Endothelial cell of umbilical vein (primary cell): Measurements from ENCODE around the gene ZFAND5. TPM values are rescaled to one million over a fixed set of nuclear protein-coding genes. Genes with fewer than 3 reads are reported as not detected.

Experiments
- BruUV-seq: library from RNA; stranded (reverse); fragments of 400-500 nt; replicated peaks from 2 replicates; lab custom pipeline; 2021; lab: Mats Ljungman, UMichigan
- CTCF ChIA-PET: fragments of 300-600, 350-600 bp; sonication (Branson Sonifier 250); formaldehyde crosslinking; loops from one replicate; lab custom pipeline; 2021; ENCODE audit warnings: antibody characterized with exemption, inconsistent platforms; lab: Charles Lee
- POLR2A ChIA-PET: fragments of 300-600, 350-600 bp; sonication (Branson Sonifier 250); formaldehyde crosslinking; loops from one replicate; lab custom pipeline; 2021; ENCODE audit warnings: antibody characterized with exemption, inconsistent platforms; lab: Charles Lee
- DNase-seq: peaks from one replicate; pipeline ENCODE4 v3.0.0-alpha.2; 2011; ENCODE audit warnings: low read depth, low spot score
- FAIRE-seq: peaks from 2 replicates; lab custom pipeline; 2011; peaks lifted over from hg19 to GRCh38; lab: Jason Lieb, UNC
- H2AFZ ChIP-seq: 2 replicates; pipeline ENCODE4 v1.6.0; 2012; ENCODE audit warnings: low read depth, low read length, control low read depth, inconsistent platforms
- H3K27ac ChIP-seq: 2 replicates; pipeline ENCODE4 v1.5.1; 2011; ENCODE audit warnings: low read depth, mild to moderate bottlenecking, control low read depth, low read length, moderate library complexity; ENCODE audit not compliant: insufficient read depth
- H3K27me3 ChIP-seq, 2 experiments: 2 replicates each; pipeline versions ENCODE4 v1.6.0 to v1.6.1; 2011; ENCODE audit warnings: low read length in 2 of 2, mixed read lengths in 1 of 2; ENCODE audit not compliant: control insufficient read depth in 2 of 2, insufficient read depth in 2 of 2
- H3K36me3 ChIP-seq, 2 experiments: 2 replicates in 1 of 2; 3 replicates in 1 of 2; pipeline ENCODE4 v1.5.1; 2011; ENCODE audit warnings: low read length in 2 of 2, mild to moderate bottlenecking in 1 of 2, moderate library complexity in 1 of 2; ENCODE audit not compliant: control insufficient read depth in 2 of 2, insufficient read depth in 2 of 2; ENCODE audit errors: extremely low read depth in 1 of 2
- H3K4me1 ChIP-seq: 3 replicates; pipeline ENCODE4 v1.5.1; 2011; ENCODE audit warnings: mild to moderate bottlenecking, low read length; ENCODE audit not compliant: control insufficient read depth, insufficient read depth; ENCODE audit errors: extremely low read depth
- H3K4me2 ChIP-seq: 2 replicates; pipeline ENCODE4 v1.6.1; 2011; ENCODE audit warnings: low read length, control low read depth, mixed read lengths; ENCODE audit not compliant: insufficient read depth
- H3K4me3 ChIP-seq, 3 experiments: fragments of 200-600 bp in 1 of 3; sonication (generic), shearing (Covaris generic) in 1 of 3; replicated peaks in 1 of 3; 2 replicates each; pipeline ENCODE4 v1.5.1; 2011 to 2016; ENCODE audit warnings: control low read depth in 3 of 3, low read length in 3 of 3, mild to moderate bottlenecking in 2 of 3, inconsistent platforms in 1 of 3, low read depth in 1 of 3, moderate library complexity in 1 of 3; ENCODE audit not compliant: insufficient read depth in 1 of 3
- H3K79me2 ChIP-seq: 2 replicates; pipeline ENCODE4 v1.6.0; 2012; ENCODE audit warnings: low read length, inconsistent platforms; ENCODE audit not compliant: control insufficient read depth, insufficient read depth
- H3K9ac ChIP-seq: replicated peaks from 2 replicates; pipeline ENCODE3; 2011; ENCODE audit warnings: low read length, control low read depth; ENCODE audit not compliant: insufficient read depth; ENCODE audit errors: extremely low read depth
- H3K9me1 ChIP-seq: replicated peaks from 3 replicates; pipeline ENCODE4 v1.6.0; 2011; ENCODE audit warnings: mild to moderate bottlenecking, low read length; ENCODE audit not compliant: control insufficient read depth, insufficient read depth; ENCODE audit errors: extremely low read depth
- H3K9me3 ChIP-seq: replicated peaks from 2 replicates; pipeline ENCODE4 v1.5.1; 2012; ENCODE audit warnings: low read length, inconsistent platforms; ENCODE audit not compliant: control insufficient read depth, insufficient read depth
- H4K20me1 ChIP-seq: replicated peaks from 2 replicates; pipeline ENCODE3; 2011; ENCODE audit warnings: mild to moderate bottlenecking, low read length; ENCODE audit not compliant: control insufficient read depth, insufficient read depth; ENCODE audit errors: extremely low read depth
- EZH2 ChIP-seq: IDR thresholded peaks from 2 replicates; pipeline ENCODE4 v1.6.1; 2012; ENCODE audit warnings: borderline replicate concordance, low read depth, mild to moderate bottlenecking, moderate library complexity, low read length, inconsistent platforms; ENCODE audit not compliant: severe bottlenecking
- FOS ChIP-seq: IDR thresholded peaks from 2 replicates; pipeline ENCODE4 v1.6.1; 2011; ENCODE audit warnings: mild to moderate bottlenecking, low read length, moderate library complexity, borderline replicate concordance; ENCODE audit not compliant: insufficient read depth
- GATA2 ChIP-seq: IDR thresholded peaks from 2 replicates; pipeline ENCODE4 v1.7.0; 2011; ENCODE audit warnings: low read depth, mild to moderate bottlenecking, moderate library complexity, mixed read lengths, low read length; ENCODE audit not compliant: insufficient read length, insufficient read depth
- JUN ChIP-seq: IDR thresholded peaks from 2 replicates; pipeline ENCODE4 v1.6.1; 2011; ENCODE audit warnings: borderline replicate concordance, low read depth; ENCODE audit not compliant: insufficient read length, insufficient read depth
- MYC ChIP-seq: IDR thresholded peaks from one replicate; pipeline ENCODE4 v1.6.1; 2011; ENCODE audit warnings: mild to moderate bottlenecking, low read depth, low read length
- POLR2A ChIP-seq: IDR thresholded peaks from 2 replicates; pipeline ENCODE4 v1.6.1; 2012; ENCODE audit warnings: low read depth, mild to moderate bottlenecking, control low read depth, low read length
- POLR2AphosphoS5 ChIP-seq: IDR thresholded peaks from 2 replicates; pipeline ENCODE4 v1.6.1; 2012; ENCODE audit warnings: low read depth, mild to moderate bottlenecking, control low read depth, low read length, moderate library complexity; ENCODE audit not compliant: insufficient read depth
- dilution Hi-C: fragments of 300-500 bp; cut with MboI; formaldehyde crosslinking; loops from one replicate; pipeline ENCODE4 v1.15.0; 2019; ENCODE audit warnings: low sequenced_read_pairs; ENCODE audit not compliant: extremely low pct_ligation_motif_present
- intact Hi-C: fragments of 100-400 bp; cut with micrococcal nuclease; formaldehyde crosslinking; loops from one replicate; pipeline ENCODE4 v1.10.0; 2022
- polyA plus RNA-seq, 4 experiments: library from polyadenylated mRNA; depleted of rRNA in 3 of 4; stranded (reverse) in 3 of 4; unstranded in 1 of 4; fragments of >200 nt; gene quantifications; 2 replicates each; pipeline versions ENCODE4 v1.2.1 to v1.2.3, GENCODE V29; 2011 to 2012; ENCODE audit warnings: missing spikeins in 1 of 4
- total RNA-seq: library from RNA; stranded (reverse); gene quantifications from 2 replicates; pipeline ENCODE4 v1.2.3, GENCODE V29; 2021
- TF ChIP-seq, protein P1 (sequence below), 2 donors: IDR thresholded peaks; 1 replicate in 1 of 2; 2 replicates in 1 of 2; pipeline ENCODE4 v1.5.1; 2011; ENCODE audit warnings: low read length in 2 of 2, mild to moderate bottlenecking in 2 of 2, moderate library complexity in 2 of 2, control low read depth in 1 of 2, inconsistent platforms in 1 of 2, low read depth in 1 of 2; ENCODE audit not compliant: insufficient read depth in 1 of 2; ENCODE audit errors: extremely low read depth in 1 of 2
- TF ChIP-seq, protein P2 (sequence below): IDR thresholded peaks from 2 replicates; pipeline ENCODE4 v1.6.1; 2011; ENCODE audit not compliant: insufficient read depth, insufficient read length

The ZFAND5 gene
- total and polyA plus RNA-seq, 2 donors (not counting 3 experiments of a cell fraction or from before 2014, with no cell fraction given), result 63.7 to 176 TPM

DNA sequence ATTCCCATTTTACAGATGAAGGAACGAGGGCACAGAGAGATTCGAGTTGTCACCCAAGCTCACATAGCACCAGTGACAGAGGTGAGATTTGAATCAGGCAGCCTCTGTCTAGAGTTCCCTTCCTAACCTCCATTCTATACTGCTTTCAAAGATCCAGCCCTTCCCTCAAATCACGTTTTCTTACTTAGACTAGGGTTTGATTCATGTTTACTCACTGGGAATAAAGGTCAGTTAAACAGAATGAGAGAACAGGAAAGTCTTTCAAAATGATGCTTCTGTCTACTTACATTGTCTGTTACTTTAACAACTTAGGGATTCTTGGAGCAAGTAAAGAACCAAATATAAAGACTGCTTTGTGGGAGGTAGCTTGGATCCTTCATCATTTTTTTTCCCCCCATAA, 40.0 kb downstream of the ZFAND5 start:
- dilution Hi-C loops, result no loop called here
- POLR2A ChIA-PET, result no interaction called here
- CTCF ChIA-PET, result interaction anchor here (0.9 kb wide), 1 partner anchor 9 kb away, joined by 5 read pairs; no protein-coding TSS in a partner anchor

More for the DNA sequence above, 40.0 kb downstream of the ZFAND5 start:
- FAIRE-seq (no peak), DNase-seq (no peak)
- Histone ChIP-seq H3K4me2 (no peak overlapping the region), H3K4me1 (no peaks in the 10 kb centered on the region), H4K20me1 (no peaks in the 10 kb centered on the region), H3K9ac (no peak overlapping the region), H2AFZ (no peak overlapping the region), H3K4me3 (no peak overlapping the region), H3K79me2 (no peaks in the 10 kb centered on the region), H3K27ac (no peak overlapping the region), H3K27me3 (no peaks in the 10 kb centered on the region), H3K9me3 (no peaks in the 10 kb centered on the region), H3K9me1 (no peaks in the 10 kb centered on the region), H3K36me3 (no peaks in the 10 kb centered on the region)
- BruUV-seq, result no TSS peak
- intact Hi-C loops, result no loop called here
- TF ChIP-seq GATA2 (no peak), JUN (no peak), POLR2AphosphoS5 (no peak), FOS (no peak), EZH2 (no peak), POLR2A (no peak), MYC (no peak)
- TF ChIP-seq, protein P1, sequence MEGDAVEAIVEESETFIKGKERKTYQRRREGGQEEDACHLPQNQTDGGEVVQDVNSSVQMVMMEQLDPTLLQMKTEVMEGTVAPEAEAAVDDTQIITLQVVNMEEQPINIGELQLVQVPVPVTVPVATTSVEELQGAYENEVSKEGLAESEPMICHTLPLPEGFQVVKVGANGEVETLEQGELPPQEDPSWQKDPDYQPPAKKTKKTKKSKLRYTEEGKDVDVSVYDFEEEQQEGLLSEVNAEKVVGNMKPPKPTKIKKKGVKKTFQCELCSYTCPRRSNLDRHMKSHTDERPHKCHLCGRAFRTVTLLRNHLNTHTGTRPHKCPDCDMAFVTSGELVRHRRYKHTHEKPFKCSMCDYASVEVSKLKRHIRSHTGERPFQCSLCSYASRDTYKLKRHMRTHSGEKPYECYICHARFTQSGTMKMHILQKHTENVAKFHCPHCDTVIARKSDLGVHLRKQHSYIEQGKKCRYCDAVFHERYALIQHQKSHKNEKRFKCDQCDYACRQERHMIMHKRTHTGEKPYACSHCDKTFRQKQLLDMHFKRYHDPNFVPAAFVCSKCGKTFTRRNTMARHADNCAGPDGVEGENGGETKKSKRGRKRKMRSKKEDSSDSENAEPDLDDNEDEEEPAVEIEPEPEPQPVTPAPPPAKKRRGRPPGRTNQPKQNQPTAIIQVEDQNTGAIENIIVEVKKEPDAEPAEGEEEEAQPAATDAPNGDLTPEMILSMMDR (IDR thresholded peaks at IDR 0.05; ENCODE audit: extremely low read depth in 1 of 2, insufficient read depth in 1 of 2, low read depth in 1 of 2, low read length in 2 of 2), result no peak
- TF ChIP-seq, protein P2, sequence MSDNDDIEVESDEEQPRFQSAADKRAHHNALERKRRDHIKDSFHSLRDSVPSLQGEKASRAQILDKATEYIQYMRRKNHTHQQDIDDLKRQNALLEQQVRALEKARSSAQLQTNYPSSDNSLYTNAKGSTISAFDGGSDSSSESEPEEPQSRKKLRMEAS, result no peak
